GM18861 (cell line): ENCODE measurements around the gene TTC27.
"Not testable (repeated sequence)": the region's sequence is repeated elsewhere in the genome, so short reads cannot be mapped to it uniquely, and the experiment has no call there.

Experiments used
- ATAC-seq: cut with Tn5 transposase; IDR thresholded peaks from one replicate; pipeline ENCODE4 v1.9.1; 2021; ENCODE audit not compliant: unreplicated experiment

The TTC27 gene

GRCh38 chr2:32627814-32628579 lies at the start of gene TTC27:
Gene TTC27, plus strand, starts transcription at chr2:32628050. Its CDS starts 243 bp downstream, at chr2:32628293.
- ATAC-seq: peak; percentile 99

GRCh38 chr2:32591669-32592463 lies 36.0 kb upstream of the TTC27 start:
- ATAC-seq: peak; percentile 80

GRCh38 chr2:32594573-32594972 lies 33.3 kb upstream of the TTC27 start:
- ATAC-seq: no peak

DNA sequence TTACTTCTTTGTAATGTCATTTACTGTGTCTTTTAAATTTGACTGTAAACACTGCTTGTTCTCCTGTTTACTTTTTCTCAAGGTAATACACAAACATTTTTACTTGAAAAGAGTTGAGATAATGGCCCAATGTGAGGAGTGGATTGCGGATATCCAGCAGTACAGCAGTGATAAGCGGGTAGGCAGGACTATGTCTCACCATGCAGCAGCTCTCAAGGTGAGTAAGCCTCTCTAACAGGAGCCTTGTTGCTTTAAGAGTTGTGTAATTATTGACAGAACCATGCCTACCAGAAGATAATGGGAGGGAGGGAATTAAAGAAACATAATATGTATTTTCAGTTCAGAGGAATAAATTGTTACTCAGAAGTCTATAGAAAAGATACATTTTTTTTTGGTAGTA lies 16.5 kb upstream of the TTC27 start:
- ATAC-seq: no peak

DNA sequence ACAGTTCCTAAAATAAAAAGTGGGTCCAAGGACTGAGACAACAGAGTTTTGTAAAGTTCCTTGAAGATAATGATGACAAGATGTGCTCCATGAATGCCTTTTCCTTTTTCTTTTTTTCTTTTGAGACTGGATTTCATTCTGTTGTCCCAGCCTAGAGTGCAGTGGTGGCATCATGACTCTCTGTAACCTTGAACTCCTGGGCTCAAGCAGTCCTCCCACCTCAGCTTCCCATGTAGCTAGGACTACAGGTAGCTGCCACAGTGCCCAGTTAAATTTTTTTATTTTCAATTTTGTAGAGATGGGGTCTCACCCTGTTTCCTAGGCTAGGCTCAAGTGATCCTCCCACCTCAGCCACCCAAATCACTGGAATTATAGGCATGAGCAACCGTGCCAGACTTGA lies 16.1 kb upstream of the TTC27 start:
- no peak for ATAC-seq

DNA sequence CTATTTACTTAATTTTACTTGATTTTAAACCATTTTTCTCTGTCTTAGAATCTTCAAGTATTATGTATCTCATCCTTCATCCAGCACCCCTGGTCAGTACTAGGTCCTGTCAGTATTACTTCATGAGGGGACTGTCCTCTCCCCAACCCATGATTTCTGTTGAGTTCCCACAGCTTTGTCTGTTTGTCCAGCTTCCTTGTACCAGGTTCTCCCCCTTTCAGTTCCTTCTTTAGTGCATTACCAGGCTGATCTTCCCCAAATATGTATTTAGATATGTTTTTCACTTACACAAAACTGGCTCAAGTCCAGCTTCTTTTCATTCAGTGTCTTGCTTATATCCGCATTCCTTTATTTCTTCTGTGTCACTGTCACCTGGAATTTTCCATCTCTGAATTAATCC lies 13.8 kb upstream of the TTC27 start:
- no peak for ATAC-seq

DNA sequence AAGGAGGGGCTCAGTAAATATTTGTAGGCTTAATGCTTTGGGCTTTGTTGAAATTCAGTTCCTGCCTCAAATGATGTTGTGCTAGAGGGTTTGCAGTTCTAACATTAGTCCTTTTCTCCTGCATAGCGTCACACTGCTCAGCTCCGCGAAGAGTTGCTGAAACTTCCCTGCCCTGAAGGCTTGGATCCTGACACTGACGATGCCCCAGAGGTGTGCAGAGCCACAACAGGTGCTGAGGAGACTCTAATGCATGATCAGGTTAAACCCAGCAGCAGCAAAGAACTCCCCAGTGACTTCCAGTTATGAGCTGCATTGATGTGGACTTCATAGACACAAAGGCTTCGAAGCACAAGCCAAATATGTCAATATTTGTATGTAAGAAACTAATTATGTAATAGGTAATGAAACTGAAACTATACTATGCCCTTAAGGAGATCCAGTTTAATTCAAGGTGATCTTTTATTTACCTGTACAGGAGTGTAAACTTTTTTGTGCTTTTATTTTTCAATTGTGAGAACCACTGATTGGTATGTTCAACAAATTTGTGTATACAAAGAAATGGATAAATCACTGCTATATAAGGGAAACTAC lies 10.2 kb upstream of the TTC27 start:
- no peak for ATAC-seq

- ATAC-seq: no peak
These were observed 5.1 kb upstream of the TTC27 start for GRCh38 chr2:32622570-32623310.

- ATAC-seq: no peak
These were observed 4.5 kb upstream of the TTC27 start for GRCh38 chr2:32623311-32623706.

GRCh38 chr2:32624812-32625211 lies 3.0 kb upstream of the TTC27 start:
- ATAC-seq: no peak

DNA sequence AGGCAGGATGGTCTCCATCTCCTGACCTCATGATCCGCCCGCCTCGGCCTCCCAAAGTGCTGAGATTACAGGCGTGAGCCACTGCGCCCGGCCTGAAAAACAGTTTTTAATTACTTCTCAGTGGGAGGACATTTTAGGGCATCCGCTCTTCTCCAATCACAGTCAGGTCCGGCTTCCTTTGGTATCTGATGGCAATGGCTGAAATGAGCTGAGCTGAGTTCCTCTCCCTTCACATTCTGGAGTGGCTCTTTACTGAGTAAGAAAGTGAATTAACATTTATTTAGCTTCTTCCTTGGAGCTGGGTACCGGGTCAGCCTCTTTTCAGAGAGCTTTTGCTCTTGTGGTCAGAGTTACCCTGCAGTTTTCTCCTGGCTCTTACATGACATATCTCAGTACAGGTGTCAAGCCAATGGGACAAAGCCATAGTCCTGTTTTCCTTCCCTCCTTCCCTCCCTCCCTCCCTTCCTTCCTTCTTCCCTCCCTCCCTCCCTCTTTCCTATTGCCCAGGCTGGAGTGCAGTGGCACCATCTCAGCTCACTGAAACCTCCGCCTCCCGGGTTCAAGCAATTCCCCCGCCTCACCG lies 1.1 kb upstream of the TTC27 start:
- ATAC-seq: no peak

- ATAC-seq: peak; percentile 14
These were observed 423 bp upstream of the TTC27 start for GRCh38 chr2:32627441-32627813.

GRCh38 chr2:32632089-32632488 lies 4.2 kb downstream of the TTC27 start:
- ATAC-seq: no peak

GRCh38 chr2:32633040-32633439 lies 5.2 kb downstream of the TTC27 start:
- ATAC-seq: no peak

DNA sequence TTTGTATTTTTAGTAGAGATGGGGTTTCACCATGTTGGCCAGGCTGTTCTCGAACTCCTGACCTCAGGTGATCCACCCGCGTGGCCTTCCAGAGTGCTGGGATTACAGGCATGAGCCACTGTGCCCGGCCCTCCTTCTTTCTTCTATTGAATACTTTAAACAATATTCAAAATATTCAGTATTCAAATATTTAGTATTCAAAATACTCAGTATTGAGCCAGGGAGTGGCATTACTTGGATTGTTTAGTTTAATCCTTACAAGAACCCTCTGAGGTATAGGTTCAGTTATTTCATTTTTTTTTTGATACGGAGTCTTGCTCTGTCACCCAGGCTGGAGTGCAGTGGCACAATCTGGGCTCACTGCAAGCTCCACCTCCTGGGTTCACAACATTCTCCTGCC lies 10.7 kb downstream of the TTC27 start:
- ATAC-seq: not testable (repeated sequence)

DNA sequence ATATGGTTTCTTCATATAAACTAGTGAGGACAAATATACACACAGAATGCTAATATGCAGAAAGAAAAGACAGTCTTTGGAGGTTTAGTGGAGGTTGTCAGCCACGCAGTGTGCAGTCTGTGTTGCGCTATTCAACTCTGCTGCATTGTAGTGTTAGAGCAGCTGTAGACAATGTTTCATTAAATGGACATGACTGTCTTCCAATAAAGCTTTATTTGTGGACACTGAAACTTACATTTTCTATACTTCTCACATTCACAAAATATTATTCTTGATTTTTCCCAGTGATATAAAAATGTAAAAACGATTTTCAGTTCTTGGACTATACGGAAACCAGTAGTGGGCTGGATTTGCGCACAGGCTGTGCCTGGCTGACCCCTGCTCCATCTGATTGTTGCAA lies 13.3 kb downstream of the TTC27 start:
- no peak for ATAC-seq

- no peak for ATAC-seq
These were observed 19.4 kb downstream of the TTC27 start for GRCh38 chr2:32647180-32647651.

- no peak for ATAC-seq
These were observed 24.8 kb downstream of the TTC27 start for GRCh38 chr2:32652555-32653209.

- ATAC-seq: no peak
These were observed 28.2 kb downstream of the TTC27 start for GRCh38 chr2:32656069-32656468.

DNA sequence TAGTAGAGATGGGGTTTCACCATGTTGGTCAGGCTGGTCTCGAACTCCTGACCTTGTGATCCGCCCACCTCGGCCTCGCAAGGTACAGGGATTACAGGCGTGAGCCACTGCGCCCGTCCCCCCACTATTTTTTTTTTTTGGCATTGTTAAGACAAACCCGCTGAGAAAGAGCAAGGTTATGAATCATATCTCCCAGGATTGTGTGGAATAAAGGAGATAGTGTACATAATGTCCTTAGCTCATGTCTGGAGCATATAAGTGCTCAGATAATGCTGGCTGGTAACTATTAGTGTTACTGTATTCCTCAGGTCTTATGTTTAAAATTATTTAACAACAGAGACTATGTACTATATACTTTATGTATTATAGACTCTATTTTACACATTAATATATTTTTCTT lies 36.0 kb downstream of the TTC27 start:
- no peak for ATAC-seq
